HG02759 (cell line): ENCODE results near the gene SLC6A9.

ENCODE experiments used
- ATAC-seq: cut with Tn5 transposase; IDR thresholded peaks from one replicate; pipeline ENCODE4 v1.9.1; 2021; ENCODE audit warnings: mild to moderate bottlenecking, moderate library complexity; ENCODE audit not compliant: unreplicated experiment

Gene SLC6A9

GRCh38 chr1:43973981-43974442 lies 57.2 kb downstream of the SLC6A9 start:
- no peak for ATAC-seq

- no peak for ATAC-seq
These were observed 59.8 kb downstream of the SLC6A9 start for GRCh38 chr1:43971336-43971980.

GRCh38 chr1:43970911-43971310 lies 60.4 kb downstream of the SLC6A9 start:
- ATAC-seq: no peak

- no peak for ATAC-seq
These were observed 60.8 kb downstream of the SLC6A9 start for GRCh38 chr1:43970502-43970901.

- peak; percentile 84 for ATAC-seq
These were observed 61.4 kb downstream of the SLC6A9 start, which contains the start of gene DPH2 for GRCh38 chr1:43969746-43970466. Gene DPH2 (plus strand): TSS chr1:43970010. CDS start chr1:43970176, 166 bp downstream.

GRCh38 chr1:43969416-43969745 lies 61.9 kb downstream of the SLC6A9 start:
- peak; percentile 3 for ATAC-seq

GRCh38 chr1:43968348-43968948 lies 62.8 kb downstream of the SLC6A9 start:
- no peak for ATAC-seq

- ATAC-seq: no peak
These were observed 65.9 kb downstream of the SLC6A9 start for GRCh38 chr1:43965316-43965715.

GRCh38 chr1:43963890-43964289 lies 67.4 kb downstream of the SLC6A9 start:
- ATAC-seq: no peak

GRCh38 chr1:43963006-43963405 lies 68.3 kb downstream of the SLC6A9 start:
- no peak for ATAC-seq

- no peak for ATAC-seq
These were observed 68.9 kb downstream of the SLC6A9 start for GRCh38 chr1:43962324-43962723.

GRCh38 chr1:43961692-43962091 lies 69.6 kb downstream of the SLC6A9 start:
- ATAC-seq: no peak

GRCh38 chr1:43960798-43961197 lies 70.5 kb downstream of the SLC6A9 start:
- no peak for ATAC-seq

- ATAC-seq: no peak
These were observed 72.7 kb downstream of the SLC6A9 start for GRCh38 chr1:43958351-43959255.

- no peak for ATAC-seq
These were observed 73.7 kb downstream of the SLC6A9 start for GRCh38 chr1:43957407-43958040.

- no peak for ATAC-seq
These were observed 75.0 kb downstream of the SLC6A9 start for GRCh38 chr1:43956234-43956633.

- ATAC-seq: no peak
These were observed 77.2 kb downstream of the SLC6A9 start for GRCh38 chr1:43954036-43954435.

- no peak for ATAC-seq
These were observed 77.9 kb downstream of the SLC6A9 start for GRCh38 chr1:43953361-43953760.

GRCh38 chr1:43952731-43953346 lies 78.4 kb downstream of the SLC6A9 start:
- ATAC-seq: no peak
